Measurements from ENCODE around the gene ZBTB46. TPM values are rescaled to one million over a fixed set of nuclear protein-coding genes. Genes with fewer than 3 reads are reported as not detected.
A peak's percentile ranks its signal among the peaks of the same experiment; 100 is the strongest.

The ZBTB46 gene
- total and polyA plus RNA-seq, 9 donors: 4.1 to 55.1 (median 34.7) TPM

DNA sequence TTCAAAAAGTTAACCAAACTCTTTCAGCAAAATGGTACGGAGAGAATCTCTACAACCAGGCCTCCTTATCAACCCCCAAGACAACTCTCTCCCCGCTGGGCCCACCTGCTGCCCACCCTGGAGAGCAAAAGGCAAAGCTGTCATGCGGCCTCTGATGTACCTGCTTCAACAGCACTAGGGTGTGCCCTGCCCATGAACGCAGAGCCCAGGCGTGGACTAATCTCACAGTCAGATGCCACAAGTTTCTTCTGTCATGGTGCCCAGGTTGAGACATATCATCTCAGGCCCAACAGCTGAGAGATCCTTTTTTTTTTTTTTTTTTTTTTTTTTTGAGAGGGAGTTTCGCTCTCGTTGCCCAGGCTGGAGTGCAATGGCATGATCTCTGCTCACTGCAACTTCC is 65.2 kb downstream of the ZBTB46 start:
- Histone ChIP-seq H3K27me3 (no peaks in the 10 kb centered on the region), H3K9me3 (no peaks in the 10 kb centered on the region), H3K27ac (no peak overlapping the region), H3K4me1 (ENCODE audit: insufficient read depth) (peaks cover 10% of the 10 kb centered on the region), H3K36me3 (no peaks in the 10 kb centered on the region), H3K4me3 (no peak overlapping the region)
- intact Hi-C loops (cut with DNase I): no loop called here
- 81 to 89% (median 83%) methylated on average over 7 of the region's 7 CpGs for WGBS, 3 donors
- DNase-seq: no peak
- TF ChIP-seq POLR2A (IDR thresholded peaks at IDR 0.05): no peak
- TF ChIP-seq, protein P1, sequence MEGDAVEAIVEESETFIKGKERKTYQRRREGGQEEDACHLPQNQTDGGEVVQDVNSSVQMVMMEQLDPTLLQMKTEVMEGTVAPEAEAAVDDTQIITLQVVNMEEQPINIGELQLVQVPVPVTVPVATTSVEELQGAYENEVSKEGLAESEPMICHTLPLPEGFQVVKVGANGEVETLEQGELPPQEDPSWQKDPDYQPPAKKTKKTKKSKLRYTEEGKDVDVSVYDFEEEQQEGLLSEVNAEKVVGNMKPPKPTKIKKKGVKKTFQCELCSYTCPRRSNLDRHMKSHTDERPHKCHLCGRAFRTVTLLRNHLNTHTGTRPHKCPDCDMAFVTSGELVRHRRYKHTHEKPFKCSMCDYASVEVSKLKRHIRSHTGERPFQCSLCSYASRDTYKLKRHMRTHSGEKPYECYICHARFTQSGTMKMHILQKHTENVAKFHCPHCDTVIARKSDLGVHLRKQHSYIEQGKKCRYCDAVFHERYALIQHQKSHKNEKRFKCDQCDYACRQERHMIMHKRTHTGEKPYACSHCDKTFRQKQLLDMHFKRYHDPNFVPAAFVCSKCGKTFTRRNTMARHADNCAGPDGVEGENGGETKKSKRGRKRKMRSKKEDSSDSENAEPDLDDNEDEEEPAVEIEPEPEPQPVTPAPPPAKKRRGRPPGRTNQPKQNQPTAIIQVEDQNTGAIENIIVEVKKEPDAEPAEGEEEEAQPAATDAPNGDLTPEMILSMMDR (IDR thresholded peaks at IDR 0.05): no peak
- TF ChIP-seq EP300 (IDR thresholded peaks at IDR 0.05): no peak

GRCh38 chr20:63765082-63765873 is 65.8 kb downstream of the ZBTB46 start:
- intact Hi-C loops (cut with DNase I): no loop called here
- H3K27me3 ChIP-seq: no peaks in the 10 kb centered on the region
- H3K36me3 ChIP-seq: no peaks in the 10 kb centered on the region
- H3K9me3 ChIP-seq: no peaks in the 10 kb centered on the region
- TF ChIP-seq EP300 (IDR thresholded peaks at IDR 0.05) (no peak), POLR2A (IDR thresholded peaks at IDR 0.05) (no peak)
- TF ChIP-seq, protein P1 (IDR thresholded peaks at IDR 0.05): no peak
- peaks cover 10% of the 10 kb centered on the region for H3K4me1 ChIP-seq (ENCODE audit: insufficient read depth)
- no peak overlapping the region for H3K4me3 ChIP-seq
- no peak overlapping the region for H3K27ac ChIP-seq
- DNase-seq: peak in 2 of 5 donors; percentile 38 to 48
- WGBS, 3 donors: 38 to 58% (median 44%) methylated on average over 16 of the region's 16 CpGs

GRCh38 chr20:63759377-63759901 is 71.6 kb downstream of the ZBTB46 start:
- no peaks in the 10 kb centered on the region for H3K36me3 ChIP-seq
- 87 to 89% (median 89%) methylated on average over 7 of the region's 7 CpGs for WGBS, 3 donors
- no peak overlapping the region for H3K27ac ChIP-seq
- TF ChIP-seq, protein P1 (IDR thresholded peaks at IDR 0.05): no peak
- H3K9me3 ChIP-seq: no peaks in the 10 kb centered on the region
- DNase-seq: no peak
- H3K27me3 ChIP-seq: no peaks in the 10 kb centered on the region
- intact Hi-C loops (cut with DNase I): no loop called here
- no peaks in the 10 kb centered on the region for H3K4me1 ChIP-seq (ENCODE audit: insufficient read depth)
- no peak overlapping the region for H3K4me3 ChIP-seq

DNA sequence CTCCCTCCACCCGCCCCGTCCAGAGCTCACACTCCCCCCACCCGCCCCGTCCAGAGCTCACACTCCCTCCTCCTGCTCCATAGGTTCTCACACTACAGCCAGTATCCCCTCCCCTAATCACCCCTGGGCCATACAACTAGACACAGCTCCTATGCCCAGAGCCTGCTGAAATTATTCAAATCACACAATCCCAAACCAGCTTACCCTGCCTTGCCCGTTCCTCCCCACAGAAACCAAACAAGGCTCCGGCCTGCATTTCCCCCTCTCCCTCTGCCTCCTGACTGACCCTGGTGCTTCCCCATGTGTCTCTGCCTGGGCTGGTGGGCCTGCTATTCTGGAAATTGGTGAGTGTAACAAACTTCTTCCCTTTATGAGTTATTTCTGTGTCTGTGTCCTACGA is 72.9 kb downstream of the ZBTB46 start:
- no peaks in the 10 kb centered on the region for H3K36me3 ChIP-seq
- H3K4me3 ChIP-seq: no peak overlapping the region
- H3K4me1 ChIP-seq (ENCODE audit: insufficient read depth): no peaks in the 10 kb centered on the region
- WGBS, 3 donors: 85 to 96% (median 92%) methylated on average over 3 to 7 of the region's 7 CpGs
- no peaks in the 10 kb centered on the region for H3K27me3 ChIP-seq
- no peak for TF ChIP-seq EP300 (IDR thresholded peaks at IDR 0.05)
- TF ChIP-seq, protein P1 (IDR thresholded peaks at IDR 0.05): no peak
- no peak for TF ChIP-seq POLR2A (IDR thresholded peaks at IDR 0.05)
- no peak overlapping the region for H3K27ac ChIP-seq
- intact Hi-C loops (cut with DNase I): no loop called here
- H3K9me3 ChIP-seq: no peaks in the 10 kb centered on the region
- no peak for DNase-seq
